Aorta (tissue), 5 donors: Measurements from ENCODE around the gene OR2AT4. TPM values are rescaled to one million over a fixed set of nuclear protein-coding genes. Genes with fewer than 3 reads are reported as not detected.
A peak's percentile ranks its signal among the peaks of the same experiment; 100 is the strongest.

Source experiments
- ATAC-seq: fragments of 200-7000 bp; cut with Tn5 transposase; one replicate; pipeline ENCODE4 v1.9.1; 2022; ENCODE audit warnings: moderate library complexity; ENCODE audit not compliant: low FRiP score
- DNase-seq, 2 donors: peaks; one replicate each; pipeline ENCODE4 v3.0.0-alpha.2; 2020
- H3K27ac ChIP-seq, 2 donors: one replicate each; pipeline ENCODE4 v1.5.1; 2013; ENCODE audit warnings: low read length in 2 of 2, mild to moderate bottlenecking in 2 of 2, moderate library complexity in 2 of 2, control low read depth in 1 of 2, inconsistent platforms in 1 of 2, low read depth in 1 of 2
- H3K27me3 ChIP-seq, 2 donors: one replicate each; pipeline ENCODE4 v1.6.1; 2013; ENCODE audit warnings: control low read depth in 1 of 2, low read length in 1 of 2, mild to moderate bottlenecking in 1 of 2, moderate library complexity in 1 of 2; ENCODE audit not compliant: insufficient read depth in 2 of 2, control insufficient read depth in 1 of 2
- H3K36me3 ChIP-seq, 2 donors: one replicate each; pipeline ENCODE4 v1.6.1; 2013; ENCODE audit warnings: control low read depth in 1 of 2, low read length in 1 of 2, mild to moderate bottlenecking in 1 of 2; ENCODE audit not compliant: insufficient read depth in 2 of 2, control insufficient read depth in 1 of 2
- H3K4me1 ChIP-seq, 2 donors: one replicate each; pipeline ENCODE4 v1.6.1; 2013; ENCODE audit warnings: low read length in 2 of 2, control low read depth in 1 of 2, mild to moderate bottlenecking in 1 of 2, moderate library complexity in 1 of 2; ENCODE audit not compliant: insufficient read depth in 2 of 2, control insufficient read depth in 1 of 2
- H3K4me3 ChIP-seq, 2 donors: one replicate each; pipeline ENCODE4 v1.5.1; 2013; ENCODE audit warnings: low read length in 2 of 2, control low read depth in 1 of 2, mild to moderate bottlenecking in 1 of 2
- H3K9me3 ChIP-seq: one replicate; pipeline ENCODE4 v1.6.1; 2013; ENCODE audit warnings: mild to moderate bottlenecking, low read length; ENCODE audit not compliant: control insufficient read depth
- WGBS, 2 donors: extraction: QIAGEN DNeasy Blood & Tissue Kit; methylation state at CpG; one replicate each; pipeline ENCODE4 v1.1.7; 2013; 5-methylcytosine and 5-hydroxymethylcytosine counted together
- intact Hi-C, 2 donors: fragments of 100-400 bp; cut with DNase I; formaldehyde crosslinking; loops; one replicate each; pipeline versions ENCODE4 v1.14.2 to v1.15.0; 2022
- polyA plus RNA-seq, 2 donors: library from polyadenylated mRNA; stranded (reverse); fragments of 200-250 nt; gene quantifications; one replicate each; pipeline ENCODE4 v1.2.3, GENCODE V29; 2013
- total RNA-seq, 2 donors: library from RNA; stranded (reverse); fragmentation: NEBNext Ultra II Directional; extraction: Animal tissue kit (Norgen Biotek cat#: 25700); gene quantifications; one replicate each; pipeline ENCODE4 v1.2.1, GENCODE V29; 2021
- donor health status: healthy with polysubstance abuse.
- donor health status: Bipolar disorder and iron deficiency.
- donor health status: DM: no; HTN: no; CAD: no.
- donor health status: DM: no; HTN: no; CAD: no.
- donor health status: DM: yes; HTN: yes; CAD: no.

OR2AT4 gene
- total and polyA plus RNA-seq, 4 donors, result 0.88 TPM; not detected in 3

DNA sequence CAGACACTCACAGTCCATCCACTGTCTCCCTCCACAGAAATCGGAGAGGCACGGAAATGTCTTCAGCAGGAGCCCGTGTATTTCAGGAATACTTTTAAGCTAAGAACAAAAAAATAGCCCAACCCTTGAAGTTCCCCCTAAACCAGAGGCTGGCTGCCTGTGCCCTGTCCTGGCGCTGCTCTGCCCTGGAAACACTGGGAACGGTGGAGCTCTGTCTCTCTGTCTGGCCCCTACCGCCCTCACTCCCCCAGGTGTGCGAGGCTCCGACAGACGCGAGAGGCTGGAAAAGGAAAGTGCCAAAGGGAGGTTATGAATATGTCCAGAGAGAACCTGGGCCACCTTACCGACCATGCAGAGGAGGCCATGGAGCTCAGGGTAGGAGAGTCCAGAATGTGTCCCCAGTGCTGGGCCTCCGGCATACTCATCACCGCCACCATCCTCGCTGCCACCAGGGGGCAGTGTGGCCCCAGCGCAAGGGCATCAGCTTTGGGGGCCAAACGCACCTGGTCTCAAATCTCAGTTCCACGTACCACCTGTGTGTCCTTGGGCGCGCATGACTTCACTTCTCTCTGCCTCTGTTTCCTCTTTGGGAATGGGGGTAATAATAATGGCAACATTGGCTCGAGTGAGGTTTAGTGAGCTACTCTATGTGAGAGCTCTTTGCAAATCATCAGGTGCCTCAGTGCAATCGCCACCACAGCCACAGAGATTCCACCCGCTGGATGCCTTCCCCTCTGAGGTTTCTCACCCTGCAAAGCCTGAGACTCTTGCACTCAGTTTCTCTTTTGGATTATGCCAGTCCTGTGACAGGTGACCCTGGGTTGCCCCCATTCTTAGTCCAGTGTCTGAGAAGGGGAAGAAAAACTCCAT lies 43.8 kb upstream of the OR2AT4 start:
- Histone ChIP-seq H3K4me3 (no peak overlapping the region), H3K9me3 (no peaks in the 10 kb centered on the region), H3K4me1 (no peaks in the 10 kb centered on the region), H3K36me3 (no peaks in the 10 kb centered on the region), H3K27me3 (no peaks in the 10 kb centered on the region), H3K27ac (no peak overlapping the region)
- DNase-seq (peak; percentile 73 to 90), ATAC-seq (peak; percentile 64)
- intact Hi-C loops, result loop anchor here in 1 of 2 donors (5.0 kb wide), 1 partner anchor 57 kb away; no protein-coding TSS in a partner anchor
- 33 to 34% methylated on average over 22 of the region's 22 CpGs for WGBS, 2 donors

DNA sequence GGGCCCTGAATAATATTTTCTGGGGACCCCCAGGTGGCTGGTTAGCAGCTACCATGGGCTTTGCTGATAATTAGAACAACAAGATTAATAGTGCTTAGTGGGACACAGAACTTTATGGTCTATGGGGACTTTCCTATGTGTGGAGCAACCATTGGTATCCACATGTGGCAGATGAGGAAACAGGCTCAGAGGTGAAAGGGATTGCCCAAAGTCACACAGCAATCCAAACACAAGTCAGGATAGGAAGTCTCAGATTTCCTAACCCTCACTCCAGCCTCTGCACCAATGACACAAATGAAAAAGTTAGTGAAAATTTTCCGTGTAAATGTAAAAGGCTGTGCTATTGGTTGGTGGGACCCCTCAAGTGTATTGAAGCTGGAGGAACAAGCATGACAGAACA lies 39.0 kb upstream of the OR2AT4 start:
- intact Hi-C loops, result no loop called here
- WGBS, 2 donors, result 71 to 79% methylated on average over 1 of the region's 1 CpG
- no peak for DNase-seq

DNA sequence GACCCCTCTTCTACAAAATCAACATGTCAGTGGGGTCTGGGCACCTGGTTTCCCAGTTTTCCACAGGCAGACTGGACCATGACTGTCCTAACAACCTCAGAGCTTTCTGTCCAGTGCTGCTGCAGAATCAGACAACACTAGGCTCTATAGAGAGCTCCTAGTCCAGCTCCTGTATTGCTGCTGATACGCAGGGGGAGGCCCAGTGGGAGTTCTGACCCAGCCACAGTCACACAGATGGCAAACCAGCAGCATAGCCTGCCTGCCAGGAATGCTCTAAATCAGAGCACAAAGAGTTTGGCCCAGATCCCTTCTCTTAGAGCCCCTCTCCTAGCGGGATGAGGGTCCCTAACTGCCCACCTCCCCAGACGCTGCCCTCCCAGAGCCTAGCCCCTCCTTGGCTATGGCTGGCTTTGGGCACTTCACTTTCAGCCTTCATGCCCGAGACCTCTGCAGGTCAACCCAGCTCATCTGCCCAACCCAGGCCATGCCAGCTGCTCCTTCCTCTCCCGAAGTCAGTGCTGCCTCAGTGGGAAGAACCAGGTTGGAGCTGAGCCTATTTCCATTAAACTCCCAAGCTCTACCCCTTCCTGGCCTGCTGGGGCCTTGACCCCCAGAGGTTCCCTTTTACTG lies 38.5 kb upstream of the OR2AT4 start:
- Histone ChIP-seq H3K4me3 (no peak overlapping the region), H3K27me3 (no peaks in the 10 kb centered on the region), H3K27ac (no peak overlapping the region), H3K36me3 (no peaks in the 10 kb centered on the region), H3K9me3 (no peaks in the 10 kb centered on the region), H3K4me1 (no peaks in the 10 kb centered on the region)
- intact Hi-C loops, result no loop called here
- DNase-seq (no peak), ATAC-seq (no peak)
- 65 to 67% methylated on average over 5 of the region's 5 CpGs for WGBS, 2 donors

More for the DNA sequence above, 39.0 kb upstream of the OR2AT4 start:
- Histone ChIP-seq H3K4me1 (no peaks in the 10 kb centered on the region), H3K4me3 (no peak overlapping the region), H3K27me3 (no peaks in the 10 kb centered on the region), H3K36me3 (no peaks in the 10 kb centered on the region), H3K27ac (no peak overlapping the region), H3K9me3 (no peaks in the 10 kb centered on the region)
- no peak for ATAC-seq

DNA sequence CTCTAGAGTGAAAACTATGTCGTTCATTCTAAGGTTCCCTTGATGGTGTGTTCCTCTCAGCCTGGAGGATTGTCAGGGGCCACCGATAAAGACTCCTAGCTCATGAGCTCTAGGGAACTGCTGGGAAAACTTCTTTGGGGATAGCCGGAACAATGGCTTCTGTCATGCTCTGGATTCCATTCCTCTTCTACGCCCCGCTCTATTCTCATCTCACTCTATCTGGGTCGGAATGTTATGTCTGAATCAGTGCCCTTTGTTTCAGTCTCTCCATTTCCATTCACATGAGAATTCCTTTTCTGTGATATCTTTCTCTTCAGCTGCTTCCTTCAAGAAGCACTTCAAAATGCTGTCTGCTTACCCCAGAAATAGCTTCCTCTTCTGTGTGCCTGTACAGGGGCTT lies 37.3 kb upstream of the OR2AT4 start:
- H3K27me3 ChIP-seq, result no peaks in the 10 kb centered on the region
- WGBS, 2 donors, result 53 to 62% methylated on average over 6 of the region's 6 CpGs
- no peak overlapping the region for H3K27ac ChIP-seq
- no peaks in the 10 kb centered on the region for H3K36me3 ChIP-seq
- H3K4me1 ChIP-seq, result no peaks in the 10 kb centered on the region
- DNase-seq (no peak), ATAC-seq (no peak)
- H3K4me3 ChIP-seq, result no peak overlapping the region
- no peaks in the 10 kb centered on the region for H3K9me3 ChIP-seq
- intact Hi-C loops, result no loop called here

DNA sequence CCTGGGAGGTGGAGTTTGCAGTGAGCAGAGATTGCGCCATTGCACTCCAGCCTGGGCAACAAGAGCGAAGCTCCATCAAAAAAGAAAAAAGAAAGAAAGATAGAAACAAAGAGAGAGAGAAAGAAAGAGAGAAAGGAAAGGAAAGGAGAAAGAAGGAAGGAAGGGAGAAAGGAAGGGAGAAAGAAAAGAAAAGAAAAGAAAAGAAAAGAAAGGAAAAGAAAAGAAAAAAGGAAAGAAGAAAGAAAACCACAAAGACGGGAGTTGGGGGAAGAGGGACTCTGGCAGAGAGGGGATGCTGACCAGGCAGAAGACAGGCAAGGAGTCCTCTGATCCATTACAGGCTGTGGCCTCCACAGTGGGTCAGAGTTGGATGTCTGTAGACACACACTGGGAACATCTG lies 35.4 kb upstream of the OR2AT4 start:
- intact Hi-C loops, result no loop called here
- Histone ChIP-seq H3K27me3 (no peaks in the 10 kb centered on the region), H3K36me3 (no peaks in the 10 kb centered on the region), H3K4me3 (no peak overlapping the region), H3K27ac (no peak overlapping the region), H3K4me1 (no peaks in the 10 kb centered on the region), H3K9me3 (no peaks in the 10 kb centered on the region)
- no peak for DNase-seq
- 82 to 85% methylated on average over 3 of the region's 3 CpGs for WGBS, 2 donors
- no peak for ATAC-seq

DNA sequence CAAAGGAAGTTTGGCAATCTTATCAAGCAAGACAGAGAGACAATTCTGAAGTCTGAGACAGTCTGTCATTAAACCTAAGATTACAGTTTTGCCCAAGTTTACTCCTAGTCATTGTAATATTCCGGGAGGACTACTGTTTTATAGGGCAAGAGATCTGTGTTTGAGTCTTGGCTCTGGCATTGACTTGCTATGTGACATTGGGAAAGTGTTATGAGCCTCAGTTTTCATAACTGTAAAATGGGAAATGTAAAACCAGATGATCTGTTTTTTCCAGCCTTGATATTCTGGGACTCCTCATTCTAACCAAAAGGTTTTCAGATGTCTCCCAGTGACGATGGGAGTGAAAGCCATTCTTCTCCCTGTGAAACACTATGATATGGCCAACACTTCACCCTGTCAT lies 29.9 kb upstream of the OR2AT4 start:
- intact Hi-C loops, result no loop called here
- H3K4me1 ChIP-seq, result no peaks in the 10 kb centered on the region

DNA sequence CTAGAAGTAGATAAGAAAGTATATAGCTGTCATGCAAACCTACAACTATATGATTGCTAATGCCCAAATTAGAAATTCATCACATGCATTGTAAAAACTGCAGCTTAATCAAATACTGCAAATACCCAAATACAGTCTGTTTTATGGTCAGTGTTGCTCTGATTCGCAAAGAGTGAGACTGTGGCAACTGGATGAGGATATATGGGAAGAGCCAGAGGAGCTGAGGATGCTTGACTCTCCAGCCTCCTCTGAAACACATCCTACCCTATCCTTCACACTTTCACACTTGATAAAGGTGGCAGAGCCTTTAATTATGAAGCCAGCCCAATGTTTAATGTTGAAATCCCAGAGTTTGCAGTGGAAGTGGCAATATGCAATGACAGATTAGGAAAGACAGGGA lies 21.9 kb upstream of the OR2AT4 start:
- Histone ChIP-seq H3K4me3 (no peak overlapping the region), H3K4me1 (no peaks in the 10 kb centered on the region), H3K36me3 (no peaks in the 10 kb centered on the region), H3K27ac (no peak overlapping the region), H3K27me3 (no peaks in the 10 kb centered on the region), H3K9me3 (peaks cover 5% of the 10 kb centered on the region)
- ATAC-seq, result no peak
- DNase-seq, result no peak
- 44 to 50% methylated on average over 1 of the region's 1 CpG for WGBS, 2 donors
- intact Hi-C loops, result no loop called here

More for the DNA sequence above, 29.9 kb upstream of the OR2AT4 start:
- DNase-seq (no peak), ATAC-seq (no peak)
- 78 to 80% methylated on average over 2 of the region's 2 CpGs for WGBS, 2 donors
- Histone ChIP-seq H3K9me3 (no peaks in the 10 kb centered on the region), H3K27ac (no peak overlapping the region), H3K36me3 (no peaks in the 10 kb centered on the region), H3K4me3 (no peak overlapping the region), H3K27me3 (no peaks in the 10 kb centered on the region)

DNA sequence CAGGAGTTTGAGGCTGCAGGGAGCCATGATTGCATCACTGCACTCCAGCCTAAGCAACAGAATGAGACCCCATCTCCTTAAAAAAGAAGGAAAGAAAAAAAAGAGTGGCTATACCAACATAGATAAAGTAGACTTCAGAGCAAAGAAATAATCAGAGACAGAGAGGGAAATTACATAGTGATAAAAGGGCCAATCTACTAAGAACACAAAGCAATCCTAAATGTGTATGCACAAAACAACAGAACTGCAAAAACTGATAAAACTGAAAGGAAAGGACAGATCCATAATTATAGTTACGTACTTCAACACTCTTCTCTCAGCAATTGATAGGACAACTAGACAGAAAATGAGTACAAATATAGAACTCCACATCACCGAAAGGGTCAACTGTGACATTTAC lies 17.8 kb upstream of the OR2AT4 start:
- no peaks in the 10 kb centered on the region for H3K27me3 ChIP-seq
- ATAC-seq (no peak), DNase-seq (no peak)
- WGBS, 2 donors, result 92 to 94% methylated on average over 2 of the region's 2 CpGs
- no peak overlapping the region for H3K27ac ChIP-seq
- no peak overlapping the region for H3K4me3 ChIP-seq
- peaks cover 8% of the 10 kb centered on the region for H3K9me3 ChIP-seq
- no peaks in the 10 kb centered on the region for H3K36me3 ChIP-seq
- H3K4me1 ChIP-seq, result no peaks in the 10 kb centered on the region
- intact Hi-C loops, result no loop called here

DNA sequence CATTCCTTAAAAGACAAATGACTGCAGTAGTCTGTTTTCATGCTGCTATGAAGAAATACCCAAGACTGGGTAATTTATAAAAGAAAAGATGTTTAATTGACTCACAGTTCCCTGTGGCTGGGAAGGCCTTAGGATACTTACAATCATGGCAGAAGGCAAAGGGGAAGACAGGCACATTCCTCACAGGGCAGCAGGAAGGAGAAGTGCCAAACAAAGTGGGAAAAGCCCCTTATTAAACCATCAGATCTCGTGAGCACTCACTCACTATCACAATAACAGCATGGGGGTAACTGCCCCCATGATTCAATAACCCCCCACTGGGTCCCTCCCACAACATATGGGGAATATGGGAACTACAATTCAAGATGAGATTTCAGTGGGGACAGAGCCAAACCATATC lies 16.4 kb upstream of the OR2AT4 start:
- H3K27me3 ChIP-seq, result no peaks in the 10 kb centered on the region
- peaks cover 6% of the 10 kb centered on the region for H3K9me3 ChIP-seq
- no peaks in the 10 kb centered on the region for H3K4me1 ChIP-seq
- H3K4me3 ChIP-seq, result no peak overlapping the region
- no peak overlapping the region for H3K27ac ChIP-seq
- WGBS, 2 donors, result 10 to 20% methylated on average over 1 of the region's 1 CpG
- H3K36me3 ChIP-seq, result no peaks in the 10 kb centered on the region
- ATAC-seq (no peak), DNase-seq (no peak)
- intact Hi-C loops, result no loop called here
